NK-92 treated with Interleukin-12 subunit alpha and Interleukin-12 subunit beta, amount 100 ng/mL, for 24 hours (cell line): Measurements from ENCODE around the gene GPR137B.

Experiments used
- DNase-seq: peaks from one replicate; lab custom pipeline; 2025; lab: John Stamatoyannopoulos, UW

Gene GPR137B

DNA sequence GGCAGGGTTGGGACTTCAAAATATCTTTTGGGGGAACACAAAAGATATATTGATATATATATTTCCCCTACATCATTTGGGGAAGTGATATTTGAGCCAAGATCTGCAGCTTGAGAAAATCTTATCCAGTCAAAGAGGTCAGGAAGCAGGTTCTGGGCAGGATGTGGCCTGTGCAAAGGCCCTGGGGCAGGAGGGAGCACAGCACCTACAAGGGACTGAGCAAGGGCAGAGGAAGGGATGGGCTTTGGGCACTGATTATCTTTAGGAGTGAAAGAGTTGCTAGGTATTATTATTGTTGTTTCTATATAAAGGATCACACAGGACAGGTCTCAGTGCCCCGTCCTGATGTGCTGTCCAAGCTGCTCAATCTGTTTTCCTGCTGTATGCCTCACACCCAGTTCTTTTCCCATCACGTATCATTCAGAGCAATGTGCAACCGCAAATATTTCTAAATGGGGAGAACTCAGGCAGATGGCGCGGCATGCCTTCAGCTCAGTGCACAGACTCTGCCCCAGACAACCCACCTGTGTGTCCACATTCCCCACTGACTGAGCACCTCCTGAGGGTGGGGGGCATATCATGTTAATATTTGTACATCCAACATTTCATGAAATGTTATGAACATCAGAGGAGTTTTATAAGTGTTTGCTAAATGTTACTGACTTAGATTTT, 28.1 kb upstream of the GPR137B start:
- DNase-seq: no peak

DNA sequence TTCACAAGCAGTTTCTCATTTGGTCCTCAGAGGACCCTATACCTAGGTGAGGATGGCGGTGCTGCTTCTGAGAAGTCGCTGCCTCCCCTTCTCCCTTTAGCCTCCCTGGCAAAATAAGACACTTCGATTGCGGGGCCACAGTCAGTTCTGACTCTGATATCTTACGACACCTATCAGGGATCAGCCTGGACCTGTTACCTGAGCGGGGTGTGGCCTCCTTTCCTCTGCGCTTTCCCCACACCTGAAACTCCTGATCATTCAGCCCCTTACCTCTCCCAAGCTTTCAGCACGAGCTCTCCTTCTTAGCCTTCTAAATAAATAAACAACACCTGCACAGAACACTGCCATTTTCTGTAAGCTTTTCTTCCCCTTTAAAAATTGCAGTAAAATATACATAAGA, 24.6 kb upstream of the GPR137B start:
- no peak for DNase-seq

GRCh38 chr1:236119943-236120484, 22.3 kb upstream of the GPR137B start:
- no peak for DNase-seq

DNA sequence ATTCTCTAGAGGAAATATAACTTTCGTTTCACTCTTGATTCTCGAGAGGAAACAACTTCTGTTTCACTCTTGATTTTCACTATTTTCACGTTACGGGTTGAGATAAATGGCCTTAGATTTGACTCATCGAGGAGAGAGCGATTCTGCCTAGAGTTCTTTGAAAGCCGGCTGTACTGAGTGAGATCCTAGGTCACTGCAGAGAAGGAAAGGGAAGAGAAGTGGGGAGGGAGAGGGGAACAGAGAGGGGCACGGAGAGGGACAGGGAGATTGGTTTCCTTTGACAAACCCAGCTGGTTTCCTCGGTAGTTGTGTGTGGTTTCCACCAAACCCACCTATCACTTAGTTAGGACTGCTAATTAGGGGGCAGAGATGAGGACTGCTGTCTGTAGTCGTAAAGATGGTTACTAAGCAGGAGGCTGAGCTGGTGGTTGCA, 21.6 kb upstream of the GPR137B start:
- no peak for DNase-seq

DNA sequence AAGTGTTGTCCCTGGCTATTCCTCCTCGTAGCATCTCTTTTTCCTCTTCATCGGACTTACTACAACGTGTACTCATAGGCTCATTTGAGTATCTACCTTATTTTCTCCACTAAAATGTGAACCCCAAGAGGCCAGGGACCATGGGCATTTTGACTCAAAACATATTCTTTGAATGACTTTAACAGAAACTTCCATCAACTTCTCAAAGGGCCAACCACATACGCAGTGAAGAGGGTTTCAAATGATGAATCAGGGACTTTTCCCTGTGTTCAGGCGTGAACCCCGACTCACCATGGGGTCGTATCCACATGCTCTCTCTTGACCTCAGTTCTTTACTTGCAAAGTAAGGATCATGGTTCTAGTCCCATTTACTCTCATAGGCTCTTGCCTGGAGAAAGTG, 20.2 kb upstream of the GPR137B start:
- DNase-seq: no peak

DNA sequence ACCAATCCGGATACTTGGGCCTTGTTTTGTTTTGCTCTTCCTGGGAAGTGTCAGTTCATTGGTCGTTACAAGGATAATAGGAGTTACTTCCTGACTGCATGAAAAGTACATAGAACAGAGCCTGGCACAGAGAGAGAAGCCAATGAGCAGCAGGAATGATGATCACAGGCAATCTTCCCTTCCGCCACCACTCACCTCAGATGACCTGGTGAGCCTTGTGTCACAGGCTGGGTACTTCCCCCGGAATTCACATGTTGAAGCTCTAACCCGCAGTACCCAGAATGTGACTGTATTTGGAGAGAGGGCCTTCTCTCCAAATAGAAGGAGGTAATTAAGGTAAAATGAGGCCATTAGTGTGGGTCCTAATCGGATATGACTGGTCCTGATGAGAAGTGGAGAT, 18.8 kb upstream of the GPR137B start:
- no peak for DNase-seq

DNA sequence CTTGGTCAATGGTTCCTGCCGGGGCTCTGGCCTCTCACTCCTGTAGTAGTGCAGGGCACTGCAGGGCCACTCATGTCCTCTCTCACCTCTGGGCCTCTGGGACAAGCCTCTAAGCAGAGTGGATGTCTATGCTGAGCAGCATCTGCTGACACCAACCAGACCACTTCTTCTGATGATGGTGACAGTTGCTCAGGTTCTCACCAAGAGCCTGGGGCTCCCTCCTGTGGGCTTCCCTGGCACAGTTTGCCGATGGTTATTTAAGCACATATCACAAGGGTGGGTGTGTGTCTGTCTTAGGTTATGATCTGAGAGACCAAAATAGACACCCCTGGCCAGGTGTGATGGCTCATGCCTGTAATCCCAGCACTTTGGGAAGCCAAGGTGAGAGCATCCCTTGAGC, 17.4 kb upstream of the GPR137B start:
- no peak for DNase-seq

- DNase-seq: no peak
Observed at GRCh38 chr1:236127045-236127444, 15.3 kb upstream of the GPR137B start.

DNA sequence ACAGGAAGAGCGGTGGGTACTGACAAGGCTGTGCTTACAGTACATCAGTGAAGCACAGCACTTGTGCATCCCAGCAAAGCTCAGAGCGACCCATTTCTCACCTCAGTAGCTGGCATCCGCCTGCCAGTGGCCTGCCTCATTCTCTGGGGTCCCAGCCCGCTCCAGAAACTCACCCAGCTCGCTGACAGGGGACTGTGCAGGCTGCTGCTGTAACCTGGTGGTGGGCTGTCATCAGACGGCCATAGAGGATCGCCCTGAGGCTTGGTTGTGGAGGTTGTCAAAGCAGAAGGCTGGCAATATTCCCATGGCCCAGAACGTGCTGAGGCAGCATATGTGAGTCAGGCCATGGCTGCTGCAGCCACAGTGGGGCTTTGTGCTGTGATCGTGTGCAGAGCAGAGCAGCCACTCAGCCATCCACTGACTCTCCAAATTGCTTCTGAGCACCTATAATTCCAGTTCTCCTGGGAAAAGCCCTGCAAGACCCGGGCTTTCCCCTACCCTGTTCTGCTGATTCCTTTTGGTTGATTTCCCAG, 13.6 kb upstream of the GPR137B start:
- no peak for DNase-seq

DNA sequence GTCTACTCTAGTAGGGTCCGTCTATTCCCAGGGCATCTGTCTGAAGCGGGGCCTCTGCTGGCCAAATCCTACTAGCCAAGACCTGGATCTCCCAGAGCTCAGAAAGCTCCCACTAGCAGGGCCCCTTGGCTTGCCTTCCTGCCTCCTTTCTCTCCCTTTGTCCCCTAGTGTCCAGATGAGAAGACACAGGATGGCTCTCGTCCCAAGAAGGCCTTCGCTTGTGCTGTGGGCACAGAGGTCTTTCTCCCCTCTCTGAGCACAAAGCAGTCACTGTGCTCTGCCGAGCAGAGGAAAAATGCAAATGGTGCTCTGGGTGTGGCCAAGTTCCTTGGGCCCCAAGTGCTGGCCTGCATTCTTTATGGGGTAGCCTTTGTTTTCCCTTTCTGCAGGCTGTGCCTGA, 13.0 kb upstream of the GPR137B start:
- DNase-seq: no peak

DNA sequence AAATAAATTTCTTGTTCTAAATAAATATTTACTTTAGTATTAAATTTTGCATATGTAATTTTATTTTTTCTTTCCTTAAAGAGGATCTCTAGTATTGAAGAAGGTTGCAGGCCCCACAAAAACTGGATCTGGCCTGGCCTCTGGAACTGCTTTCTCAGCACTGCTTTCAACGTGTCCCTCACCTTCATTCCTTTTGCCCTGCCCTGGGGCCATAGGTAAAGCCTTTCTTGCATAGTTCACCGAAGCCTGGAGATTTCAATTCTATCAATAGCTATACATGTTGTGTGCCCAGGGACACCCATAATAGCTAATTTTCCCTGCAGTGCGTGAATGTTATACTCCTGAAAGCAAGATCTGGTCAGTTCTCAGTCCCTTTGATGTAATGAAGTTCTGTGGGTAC, 12.0 kb upstream of the GPR137B start:
- no peak for DNase-seq

- DNase-seq: no peak
Observed at GRCh38 chr1:236131916-236132315, 10.4 kb upstream of the GPR137B start.

- no peak for DNase-seq
Observed at GRCh38 chr1:236132420-236133046, 9.8 kb upstream of the GPR137B start.

DNA sequence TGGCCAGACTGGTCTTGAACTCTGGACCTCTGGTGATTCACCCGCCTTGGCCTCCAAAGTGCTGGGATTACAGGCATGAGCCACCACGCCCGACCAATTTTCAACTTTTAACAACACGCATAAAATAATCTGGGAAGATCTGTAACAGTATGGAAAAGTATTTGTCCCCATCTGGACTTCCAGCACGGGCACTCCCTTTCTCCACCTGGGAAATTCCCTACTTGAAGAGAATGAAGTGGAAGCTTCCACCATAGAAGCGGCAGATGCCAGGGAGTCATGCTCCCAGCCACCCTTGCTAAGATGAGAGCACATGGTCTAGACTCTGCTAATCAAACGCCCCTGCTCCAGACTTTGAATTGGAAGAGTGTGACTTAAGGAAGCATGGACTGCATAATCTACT, 9.0 kb upstream of the GPR137B start:
- no peak for DNase-seq

DNA sequence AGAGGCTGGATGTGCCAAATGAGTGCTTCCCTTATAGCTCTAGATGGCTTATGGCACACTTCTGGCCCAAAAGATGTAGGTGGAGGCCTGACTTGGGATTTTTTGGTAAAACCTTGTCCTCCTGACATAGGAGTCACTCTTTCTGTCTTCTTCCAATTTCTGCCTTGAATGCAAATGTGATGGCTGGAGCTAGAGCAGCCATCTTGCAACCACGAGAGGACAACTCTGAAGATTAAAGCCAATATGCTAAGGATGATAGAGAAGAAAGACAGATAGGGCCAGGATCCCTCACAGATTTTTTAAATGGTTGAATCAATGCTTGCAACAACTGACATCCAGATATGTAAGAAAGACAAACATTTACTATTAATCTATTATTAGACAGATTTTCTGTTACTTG, 8.5 kb upstream of the GPR137B start:
- DNase-seq: no peak

- DNase-seq: no peak
Observed at GRCh38 chr1:236137285-236137852, 5.0 kb upstream of the GPR137B start.

GRCh38 chr1:236139495-236139894, 2.8 kb upstream of the GPR137B start:
- no peak for DNase-seq

DNA sequence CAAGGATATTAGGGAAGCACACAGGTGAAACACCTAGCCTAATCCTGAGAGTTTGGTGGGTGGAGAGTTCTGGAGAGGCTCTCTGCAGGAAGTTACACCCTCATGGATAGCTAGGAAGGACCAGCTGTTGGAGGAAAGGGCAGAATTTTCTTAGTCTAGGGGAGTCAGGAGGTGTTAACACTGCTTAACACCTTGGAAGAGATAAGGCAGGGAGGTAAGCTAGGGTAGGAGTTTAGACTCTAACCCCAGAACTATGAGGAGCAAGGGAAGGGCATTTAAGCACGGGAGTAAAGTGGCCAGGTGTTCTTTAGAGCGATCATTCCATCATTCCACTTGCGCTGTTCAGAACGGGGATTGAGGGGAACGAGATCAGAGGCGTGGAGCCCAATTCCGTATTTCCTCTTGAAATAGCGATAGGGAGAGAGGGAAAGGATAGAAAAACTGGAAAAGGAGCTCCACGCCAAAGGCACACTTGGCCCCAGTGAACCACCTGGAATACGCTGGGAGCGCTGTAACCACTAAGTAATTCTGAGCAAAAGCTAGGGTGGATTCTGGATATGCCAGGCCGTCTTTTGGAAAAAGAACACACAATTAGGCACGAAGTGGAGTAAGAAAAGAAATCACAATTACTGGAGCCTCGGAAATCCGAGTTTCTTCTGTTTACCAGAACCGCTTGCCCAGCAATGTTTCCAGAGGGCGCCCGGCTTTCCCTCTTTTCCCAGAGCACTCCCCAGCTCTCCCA, 1.5 kb upstream of the GPR137B start:
- no peak for DNase-seq

DNA sequence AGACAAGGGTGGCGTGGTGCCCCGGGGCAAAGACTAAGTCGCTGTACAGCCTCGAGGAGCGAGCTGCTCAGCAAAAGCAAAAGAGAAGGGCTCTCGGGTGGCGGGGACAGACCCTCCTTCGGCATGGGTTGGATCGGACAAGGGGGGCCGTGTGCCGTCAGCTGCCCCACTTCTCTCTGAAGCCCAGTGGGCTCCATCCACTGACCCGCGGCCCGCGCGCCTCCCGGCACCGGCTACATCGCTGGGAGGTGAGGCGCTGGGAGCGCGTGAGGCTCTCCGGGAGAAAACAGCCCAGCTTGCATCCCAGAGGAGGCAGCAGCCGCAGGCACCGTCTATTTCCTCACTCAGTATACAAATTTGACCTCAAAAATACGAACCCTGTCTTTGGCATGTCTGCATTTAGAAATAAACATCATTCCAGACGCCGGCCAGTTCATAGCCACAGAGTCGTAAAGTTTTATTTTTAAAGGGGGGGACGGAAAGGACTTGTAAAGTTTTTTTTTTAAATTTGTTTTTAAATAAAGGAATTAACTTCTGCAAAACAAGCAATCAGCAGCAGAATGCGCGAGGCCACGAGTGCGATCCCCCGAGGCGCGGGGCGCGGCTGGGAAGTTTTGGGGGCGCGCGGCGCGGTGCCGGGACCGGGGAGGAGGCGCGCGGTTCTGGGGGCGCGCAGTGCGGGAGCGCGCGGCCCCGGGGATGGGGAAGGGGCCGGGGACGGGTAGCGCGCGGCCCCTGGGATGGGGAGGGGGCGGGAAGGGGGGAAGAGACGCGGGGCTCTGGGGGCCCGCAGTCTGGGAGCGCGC, 689 bp upstream of the GPR137B start:
- no peak for DNase-seq

- no peak for DNase-seq
Observed at GRCh38 chr1:236143104-236143948, 987 bp downstream of the GPR137B start.

GRCh38 chr1:236144033-236144432, 1.7 kb downstream of the GPR137B start:
- no peak for DNase-seq
